KMS-11 (cell line): ENCODE measurements around the gene DIAPH2.

Experiments used
- H2AFZ ChIP-seq: fragments of 200-600 bp; sonication (generic); 2 replicates; pipeline ENCODE4 v1.6.1; 2016; ENCODE audit warnings: antibody characterized with exemption, mixed run types, low read depth
- H3K27ac ChIP-seq: fragments of 200-600 bp; sonication (generic); 2 replicates; pipeline ENCODE4 v1.6.1; 2016; ENCODE audit warnings: mild to moderate bottlenecking, mixed run types
- H3K27me3 ChIP-seq: fragments of 200-600 bp; sonication (generic); 2 replicates; pipeline ENCODE4 v1.6.1; 2017; ENCODE audit warnings: mild to moderate bottlenecking, low read depth, mixed run types, moderate library complexity; ENCODE audit not compliant: insufficient read depth
- H3K36me3 ChIP-seq: fragments of 200-600 bp; sonication (generic); 2 replicates; pipeline ENCODE4 v1.6.1; 2017; ENCODE audit warnings: mild to moderate bottlenecking, mixed run types; ENCODE audit not compliant: insufficient read depth
- H3K4me1 ChIP-seq: fragments of 200-600 bp; sonication (generic); 2 replicates; pipeline ENCODE4 v1.6.1; 2016; ENCODE audit warnings: mild to moderate bottlenecking, low read depth, mixed run types; ENCODE audit not compliant: poor library complexity, severe bottlenecking
- H3K4me2 ChIP-seq: fragments of 200-600 bp; sonication (generic); 2 replicates; pipeline ENCODE4 v1.7.0; 2016; ENCODE audit warnings: mild to moderate bottlenecking, mixed run types
- H3K4me3 ChIP-seq: fragments of 200-600 bp; sonication (generic); IDR thresholded peaks from 2 replicates; pipeline ENCODE4 v1.6.1; 2017; ENCODE audit warnings: low read depth, low read length, mixed read lengths; ENCODE audit not compliant: insufficient read depth
- H3K79me2 ChIP-seq: fragments of 200-600 bp; sonication (generic); 2 replicates; pipeline ENCODE4 v1.6.1; 2016; ENCODE audit warnings: low read depth, mixed run types; ENCODE audit not compliant: insufficient read depth
- H3K9ac ChIP-seq: fragments of 200-600 bp; sonication (generic); 2 replicates; pipeline ENCODE4 v1.6.1; 2016; ENCODE audit warnings: mild to moderate bottlenecking, mixed run types
- H4K20me1 ChIP-seq: fragments of 200-600 bp; sonication (generic); 2 replicates; pipeline ENCODE4 v1.6.1; 2016; ENCODE audit warnings: mild to moderate bottlenecking, mixed run types; ENCODE audit not compliant: insufficient read depth
- CTCF ChIP-seq: fragments of 200-600 bp; sonication (generic); conservative IDR thresholded peaks from 2 replicates; pipeline ENCODE4 v1.6.1; 2017; ENCODE audit warnings: low read depth, mild to moderate bottlenecking, antibody characterized with exemption, low read length, moderate library complexity, mixed read lengths

DIAPH2 gene

GRCh38 chrX:97167333-97167732 is 482.7 kb downstream of the DIAPH2 start:
- no peak overlapping the region for H3K9ac ChIP-seq
- H2AFZ ChIP-seq: no peak overlapping the region
- no peaks in the 10 kb centered on the region for H3K36me3 ChIP-seq
- H3K4me3 ChIP-seq: no peak overlapping the region
- no peak overlapping the region for H3K4me2 ChIP-seq
- peaks cover 11% of the 10 kb centered on the region for H3K4me1 ChIP-seq
- no peak for TF ChIP-seq CTCF
- H3K27ac ChIP-seq: no peak overlapping the region
- no peaks in the 10 kb centered on the region for H3K79me2 ChIP-seq
- no peaks in the 10 kb centered on the region for H4K20me1 ChIP-seq
- H3K27me3 ChIP-seq: no peaks in the 10 kb centered on the region

GRCh38 chrX:97168646-97169045 is 484.0 kb downstream of the DIAPH2 start:
- TF ChIP-seq CTCF: no peak
- no peak overlapping the region for H3K27ac ChIP-seq
- no peaks in the 10 kb centered on the region for H4K20me1 ChIP-seq
- H2AFZ ChIP-seq: no peak overlapping the region
- no peaks in the 10 kb centered on the region for H3K79me2 ChIP-seq
- H3K4me3 ChIP-seq: no peak overlapping the region
- no peak overlapping the region for H3K9ac ChIP-seq
- H3K4me2 ChIP-seq: no peak overlapping the region
- H3K36me3 ChIP-seq: no peaks in the 10 kb centered on the region
- H3K27me3 ChIP-seq: no peaks in the 10 kb centered on the region
- peaks cover 11% of the 10 kb centered on the region for H3K4me1 ChIP-seq

GRCh38 chrX:97175147-97175546 is 490.5 kb downstream of the DIAPH2 start:
- Histone ChIP-seq H4K20me1 (no peaks in the 10 kb centered on the region), H3K79me2 (no peaks in the 10 kb centered on the region), H3K9ac (no peak overlapping the region), H3K4me2 (no peak overlapping the region), H3K27me3 (no peaks in the 10 kb centered on the region), H3K27ac (no peak overlapping the region), H3K36me3 (no peaks in the 10 kb centered on the region), H3K4me3 (no peak overlapping the region), H2AFZ (no peak overlapping the region), H3K4me1 (no peaks in the 10 kb centered on the region)
- TF ChIP-seq CTCF: no peak

GRCh38 chrX:97189668-97190067 is 505.0 kb downstream of the DIAPH2 start:
- H3K4me1 ChIP-seq: no peaks in the 10 kb centered on the region
- H4K20me1 ChIP-seq: no peaks in the 10 kb centered on the region
- no peak for TF ChIP-seq CTCF
- H3K36me3 ChIP-seq: no peaks in the 10 kb centered on the region
- no peak overlapping the region for H3K4me3 ChIP-seq
- no peak overlapping the region for H3K27ac ChIP-seq
- H3K4me2 ChIP-seq: no peak overlapping the region
- H3K27me3 ChIP-seq: no peaks in the 10 kb centered on the region
- H3K79me2 ChIP-seq: no peaks in the 10 kb centered on the region
- H2AFZ ChIP-seq: no peak overlapping the region
- no peak overlapping the region for H3K9ac ChIP-seq
